Chondrocyte (in vitro differentiated cells): ENCODE measurements around the gene TRA2B. TPM values are rescaled to one million over a fixed set of nuclear protein-coding genes. Genes with fewer than 3 reads are reported as not detected.

Experiments
- DNase-seq: peaks from one replicate; pipeline ENCODE4 v3.0.0; 2021; ENCODE audit warnings: mixed read lengths, low spot score
- H3K27ac Mint-ChIP-seq: one replicate; pipeline ENCODE4 v1.8.0; 2021; ENCODE audit warnings: mild to moderate bottlenecking, moderate library complexity, mixed read lengths; ENCODE audit not compliant: unreplicated experiment
- H3K27me3 Mint-ChIP-seq: 2 replicates; pipeline ENCODE4 v1.8.0; 2021; ENCODE audit warnings: low read depth, mixed read lengths
- H3K36me3 Mint-ChIP-seq: 2 replicates; pipeline ENCODE4 v1.8.0; 2021; ENCODE audit warnings: low read depth, mixed read lengths
- H3K4me1 Mint-ChIP-seq: 2 replicates; pipeline ENCODE4 v1.8.0; 2021; ENCODE audit warnings: low read depth, mild to moderate bottlenecking, mixed read lengths
- H3K4me3 Mint-ChIP-seq: one replicate; pipeline ENCODE4 v1.8.0; 2021; ENCODE audit warnings: mild to moderate bottlenecking, moderate library complexity, mixed read lengths; ENCODE audit not compliant: unreplicated experiment
- H3K9me3 Mint-ChIP-seq: 2 replicates; pipeline ENCODE4 v1.8.0; 2021; ENCODE audit warnings: low read depth, mixed read lengths
- total RNA-seq: library from RNA; stranded (reverse); gene quantifications from 3 replicates; pipeline ENCODE4 v1.2.1, GENCODE V29; 2021
- TF ChIP-seq, protein P1 (sequence below): fragments of 200-600 bp; sonication (generic); IDR thresholded peaks from 2 replicates; pipeline ENCODE4 v1.5.0; 2021; ENCODE audit warnings: antibody characterized with exemption, mild to moderate bottlenecking, moderate library complexity

The TRA2B gene
- total RNA-seq, 1 donor from 2014 or later = 85.8 TPM

GRCh38 chr3:185942907-185943759 lies 5.3 kb upstream of the TRA2B start:
- DNase-seq = no peak
- peak overlapping the region; percentile 87 for H3K27ac Mint-ChIP-seq
- H3K4me1 Mint-ChIP-seq = peaks cover 17% of the 10 kb centered on the region
- H3K9me3 Mint-ChIP-seq = peaks cover 2% of the 10 kb centered on the region
- TF ChIP-seq, protein P1, sequence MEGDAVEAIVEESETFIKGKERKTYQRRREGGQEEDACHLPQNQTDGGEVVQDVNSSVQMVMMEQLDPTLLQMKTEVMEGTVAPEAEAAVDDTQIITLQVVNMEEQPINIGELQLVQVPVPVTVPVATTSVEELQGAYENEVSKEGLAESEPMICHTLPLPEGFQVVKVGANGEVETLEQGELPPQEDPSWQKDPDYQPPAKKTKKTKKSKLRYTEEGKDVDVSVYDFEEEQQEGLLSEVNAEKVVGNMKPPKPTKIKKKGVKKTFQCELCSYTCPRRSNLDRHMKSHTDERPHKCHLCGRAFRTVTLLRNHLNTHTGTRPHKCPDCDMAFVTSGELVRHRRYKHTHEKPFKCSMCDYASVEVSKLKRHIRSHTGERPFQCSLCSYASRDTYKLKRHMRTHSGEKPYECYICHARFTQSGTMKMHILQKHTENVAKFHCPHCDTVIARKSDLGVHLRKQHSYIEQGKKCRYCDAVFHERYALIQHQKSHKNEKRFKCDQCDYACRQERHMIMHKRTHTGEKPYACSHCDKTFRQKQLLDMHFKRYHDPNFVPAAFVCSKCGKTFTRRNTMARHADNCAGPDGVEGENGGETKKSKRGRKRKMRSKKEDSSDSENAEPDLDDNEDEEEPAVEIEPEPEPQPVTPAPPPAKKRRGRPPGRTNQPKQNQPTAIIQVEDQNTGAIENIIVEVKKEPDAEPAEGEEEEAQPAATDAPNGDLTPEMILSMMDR = peak; percentile 100
- H3K27me3 Mint-ChIP-seq = peaks cover 6% of the 10 kb centered on the region
- H3K4me3 Mint-ChIP-seq = peak overlapping the region; percentile 47
- no peaks in the 10 kb centered on the region for H3K36me3 Mint-ChIP-seq

GRCh38 chr3:185942396-185942795 lies 4.6 kb upstream of the TRA2B start:
- H3K27ac Mint-ChIP-seq = peak overlapping the region; percentile 87
- DNase-seq = no peak
- TF ChIP-seq, protein P1 = no peak

DNA sequence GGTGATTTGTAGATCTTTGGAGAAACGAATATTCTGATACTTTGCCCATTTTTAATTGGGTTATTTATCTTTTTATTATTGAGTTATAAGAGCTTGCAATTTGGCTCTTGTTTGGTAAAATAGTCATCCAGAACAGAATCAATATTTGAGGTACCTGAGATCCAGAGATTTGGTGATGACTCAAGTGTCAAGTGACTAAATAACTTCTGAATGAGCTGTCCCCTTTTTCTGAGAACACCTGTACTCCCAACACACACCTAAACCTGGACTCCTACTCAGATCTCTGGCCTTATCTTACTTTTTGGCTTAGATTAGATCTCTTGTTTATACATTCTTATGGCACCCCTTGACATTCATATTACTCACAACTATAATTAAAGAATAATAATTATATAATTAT lies 3.1 kb upstream of the TRA2B start:
- H3K27ac Mint-ChIP-seq = no peak overlapping the region
- H3K4me3 Mint-ChIP-seq = no peak overlapping the region
- no peaks in the 10 kb centered on the region for H3K27me3 Mint-ChIP-seq
- TF ChIP-seq, protein P1 = no peak
- H3K9me3 Mint-ChIP-seq = peaks cover 3% of the 10 kb centered on the region
- no peak for DNase-seq
- H3K4me1 Mint-ChIP-seq = peaks cover 19% of the 10 kb centered on the region
- peaks cover 3% of the 10 kb centered on the region for H3K36me3 Mint-ChIP-seq

More at GRCh38 chr3:185942396-185942795, 4.6 kb upstream of the TRA2B start:
- peaks cover 4% of the 10 kb centered on the region for H3K27me3 Mint-ChIP-seq
- peaks cover 18% of the 10 kb centered on the region for H3K4me1 Mint-ChIP-seq
- peaks cover 3% of the 10 kb centered on the region for H3K36me3 Mint-ChIP-seq
- H3K9me3 Mint-ChIP-seq = peaks cover 3% of the 10 kb centered on the region
- no peak overlapping the region for H3K4me3 Mint-ChIP-seq

- Mint-ChIP-seq H3K4me3 (no peak overlapping the region), H3K36me3 (peaks cover 3% of the 10 kb centered on the region), H3K4me1 (peaks cover 31% of the 10 kb centered on the region), H3K27ac (peak overlapping the region; percentile 18), H3K9me3 (peaks cover 3% of the 10 kb centered on the region), H3K27me3 (no peaks in the 10 kb centered on the region)
- TF ChIP-seq, protein P1 = no peak
- no peak for DNase-seq
Observed at GRCh38 chr3:185939721-185940120, 1.9 kb upstream of the TRA2B start.

GRCh38 chr3:185936814-185937688 lies 763 bp downstream of the TRA2B start:
- Mint-ChIP-seq H3K36me3 (peaks cover 3% of the 10 kb centered on the region), H3K4me1 (peaks cover 43% of the 10 kb centered on the region), H3K4me3 (peak overlapping the region; percentile 99), H3K27ac (peak overlapping the region; percentile 100), H3K27me3 (no peaks in the 10 kb centered on the region), H3K9me3 (peaks cover 3% of the 10 kb centered on the region)
- DNase-seq = peak; percentile 95
- TF ChIP-seq, protein P1 = no peak
